NCI-H2227 (cell line): ENCODE measurements around the gene HDAC7.

ENCODE experiments used
- DNase-seq: peaks from one replicate; lab custom pipeline; 2025; ENCODE audit not compliant: unreplicated experiment; lab: John Stamatoyannopoulos, UW

The HDAC7 gene

DNA sequence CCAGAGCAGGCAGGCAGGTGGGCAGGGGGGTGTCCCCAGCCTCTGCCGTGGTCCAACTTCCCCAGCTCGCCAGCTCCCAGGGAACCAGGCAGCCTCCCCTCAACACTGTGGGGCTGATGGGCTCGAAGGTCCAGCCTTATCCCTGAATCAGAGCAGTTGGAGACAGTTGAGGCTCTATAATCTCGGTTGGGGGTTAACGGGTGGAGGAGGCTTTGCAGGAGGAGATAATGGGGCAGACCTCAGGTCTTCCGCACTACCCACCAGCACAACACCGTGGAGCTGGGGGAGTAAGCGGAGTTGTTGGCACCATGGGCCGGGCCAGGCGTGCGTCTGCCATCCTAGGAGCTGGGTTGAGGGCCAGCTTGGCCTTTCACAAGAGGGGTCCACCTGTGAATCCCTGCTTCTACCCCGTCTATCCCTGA, 13.9 kb upstream of the HDAC7 start:
- DNase-seq: no peak

DNA sequence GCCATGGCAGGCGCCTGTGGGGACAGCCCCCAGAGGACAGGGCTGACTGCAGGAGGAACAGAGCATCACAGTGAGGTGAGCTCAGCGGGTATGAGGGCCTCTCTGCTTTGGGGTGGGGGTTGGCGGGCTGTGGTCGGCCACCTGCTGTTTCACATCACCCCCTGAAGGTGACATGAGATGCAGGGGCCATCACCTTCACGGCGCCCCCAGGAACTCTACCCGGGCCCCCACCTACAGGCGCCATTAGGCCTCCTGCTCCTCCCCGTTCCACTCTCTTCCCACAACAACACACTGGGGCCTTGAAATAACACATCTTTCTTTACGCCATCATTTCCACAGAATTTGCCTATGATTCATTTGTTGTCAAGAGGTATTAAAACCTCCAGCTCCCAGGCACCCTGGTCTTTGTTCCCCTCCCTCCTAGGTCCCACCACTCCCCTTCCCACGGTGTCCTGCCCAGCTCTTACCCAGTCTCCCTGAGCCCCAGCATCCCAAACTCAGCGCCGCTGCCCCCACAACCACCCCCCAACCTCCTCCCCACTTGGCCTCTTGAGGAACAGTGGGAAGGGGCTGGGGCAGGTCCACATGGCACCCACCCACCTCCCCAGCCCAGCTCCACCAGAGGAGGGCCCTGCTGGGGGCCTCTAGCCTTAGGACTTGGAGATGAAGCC, 12.7 kb upstream of the HDAC7 start:
- no peak for DNase-seq

DNA sequence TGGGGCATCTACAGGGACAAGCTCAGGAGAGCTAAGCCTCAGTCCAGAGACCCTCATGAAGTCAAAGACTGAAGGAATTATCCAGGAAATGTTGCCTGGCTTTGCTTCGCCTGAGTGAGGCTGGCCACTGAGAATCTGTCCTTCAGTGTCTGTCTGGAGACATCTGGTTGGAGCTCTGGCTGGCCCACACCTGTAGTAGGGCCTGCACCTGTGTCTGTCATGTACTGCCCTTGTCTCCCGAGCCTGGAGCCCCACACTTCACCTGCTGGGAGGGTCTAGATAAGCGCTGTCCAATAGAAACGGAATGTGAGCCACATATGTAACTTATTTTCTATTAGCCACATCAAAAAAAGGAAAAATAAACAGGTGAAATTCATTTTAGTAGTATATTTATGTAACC, 9.9 kb upstream of the HDAC7 start:
- DNase-seq: no peak

DNA sequence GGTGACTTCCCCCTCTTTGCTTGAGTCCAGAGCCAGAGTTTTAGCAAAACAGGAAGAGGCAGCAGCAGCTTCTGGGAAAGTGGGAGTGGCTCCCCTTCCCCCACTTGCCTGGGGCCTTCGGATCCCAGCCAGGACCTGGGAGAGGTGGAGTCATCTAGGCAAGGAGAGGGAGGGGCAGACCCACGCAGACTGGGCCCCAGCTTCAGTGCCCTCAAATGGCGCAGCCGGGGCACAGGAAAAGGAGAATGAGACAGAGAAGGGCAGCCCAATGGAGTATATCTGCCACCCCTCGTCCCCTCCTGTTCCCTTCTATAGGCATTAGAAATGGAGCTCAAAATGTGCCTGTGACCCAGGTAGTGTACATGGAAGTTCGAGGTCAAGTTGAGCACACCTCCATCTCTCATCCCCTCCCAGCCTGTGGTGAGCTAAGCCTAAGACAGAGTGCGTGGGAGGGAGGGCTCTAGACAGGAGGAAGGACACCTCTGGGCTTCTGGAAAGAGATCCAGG, 9.3 kb upstream of the HDAC7 start:
- DNase-seq: no peak

DNA sequence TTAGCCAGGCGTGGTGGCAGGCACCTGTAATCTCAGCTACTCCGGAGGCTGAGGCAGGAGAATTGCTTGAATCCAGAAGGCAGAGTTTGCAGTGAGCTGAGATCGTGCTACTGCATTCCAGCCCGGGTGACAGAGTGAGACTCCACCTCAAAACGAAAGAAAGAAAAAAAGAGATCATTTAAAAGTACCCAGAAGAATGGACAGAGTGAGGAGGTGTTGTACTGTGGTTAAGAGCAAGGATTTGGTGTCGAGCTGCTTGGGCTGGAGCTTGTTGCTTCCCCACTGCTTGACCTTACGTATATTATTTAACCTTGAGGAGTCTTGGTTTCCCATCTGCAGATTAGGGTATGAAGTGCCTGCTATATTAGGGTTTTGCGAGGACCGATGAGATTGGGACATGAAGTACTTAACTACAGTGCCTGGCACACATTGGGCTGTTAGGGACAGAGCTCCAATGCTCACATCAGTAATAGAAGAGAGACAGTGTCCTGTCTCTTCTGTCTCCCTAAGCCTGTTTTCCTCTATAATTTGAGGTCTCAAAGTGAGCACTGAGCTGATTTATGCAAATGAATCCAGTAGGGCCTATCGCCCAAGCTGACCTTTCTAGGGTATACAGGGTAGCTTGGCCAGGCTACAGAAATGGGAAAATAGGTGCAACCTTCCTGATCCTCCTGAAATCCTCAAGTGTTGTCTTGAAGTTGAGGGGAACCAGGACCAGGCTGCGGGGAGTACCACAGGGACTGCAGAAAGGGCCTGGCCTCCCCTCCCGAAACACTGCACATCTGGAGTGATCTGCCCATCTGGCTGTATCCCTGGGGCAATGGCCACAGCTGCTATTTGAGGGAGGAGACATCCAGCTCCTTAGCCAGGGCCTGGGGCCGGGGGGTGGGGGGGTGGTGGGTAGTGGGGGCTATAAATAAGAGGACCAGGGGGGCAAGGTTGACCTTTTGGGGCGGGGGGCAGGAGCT, 8.6 kb upstream of the HDAC7 start:
- no peak for DNase-seq

DNA sequence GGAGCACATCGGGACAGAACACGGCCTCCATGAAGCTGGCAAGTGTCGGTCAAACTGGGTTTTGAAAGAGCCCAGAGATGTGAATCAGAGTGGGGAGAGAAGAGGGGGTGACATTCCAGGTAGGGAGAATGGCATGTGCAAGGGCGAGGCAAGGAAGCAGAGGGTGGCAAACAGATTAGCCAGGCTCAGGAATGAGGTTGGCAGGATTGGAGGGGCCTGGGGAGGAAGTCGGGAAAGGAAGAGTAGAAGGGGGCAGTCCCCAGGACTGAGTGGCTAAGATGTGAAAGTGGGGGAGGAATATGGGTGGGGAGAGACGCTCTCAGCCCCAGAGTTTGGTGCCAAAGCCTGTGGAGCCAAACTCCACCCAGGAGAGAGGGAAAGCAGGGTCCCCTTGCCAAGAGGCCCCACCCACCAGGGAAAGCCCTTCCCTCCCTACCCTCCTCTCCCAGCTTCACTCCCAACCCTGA, 5.5 kb upstream of the HDAC7 start:
- no peak for DNase-seq

DNA sequence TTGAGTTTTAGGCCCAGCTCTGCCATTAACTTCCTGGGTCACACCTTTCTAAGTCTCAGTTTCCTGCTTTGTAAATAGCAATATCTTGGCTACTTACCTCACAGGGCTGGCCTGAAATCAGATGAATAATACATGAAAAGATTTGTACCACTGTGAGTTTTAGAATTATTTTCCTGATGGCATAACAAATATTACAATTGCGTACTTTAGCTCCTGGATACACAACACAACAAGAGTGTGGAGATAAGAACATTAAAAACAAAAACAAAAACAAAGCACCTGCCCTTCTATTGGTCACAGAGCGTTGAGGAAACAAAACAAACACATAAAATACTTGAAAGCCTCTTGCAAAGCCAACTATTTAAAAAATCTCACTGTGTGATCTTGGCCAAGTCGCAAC, 4.9 kb upstream of the HDAC7 start:
- DNase-seq: no peak

DNA sequence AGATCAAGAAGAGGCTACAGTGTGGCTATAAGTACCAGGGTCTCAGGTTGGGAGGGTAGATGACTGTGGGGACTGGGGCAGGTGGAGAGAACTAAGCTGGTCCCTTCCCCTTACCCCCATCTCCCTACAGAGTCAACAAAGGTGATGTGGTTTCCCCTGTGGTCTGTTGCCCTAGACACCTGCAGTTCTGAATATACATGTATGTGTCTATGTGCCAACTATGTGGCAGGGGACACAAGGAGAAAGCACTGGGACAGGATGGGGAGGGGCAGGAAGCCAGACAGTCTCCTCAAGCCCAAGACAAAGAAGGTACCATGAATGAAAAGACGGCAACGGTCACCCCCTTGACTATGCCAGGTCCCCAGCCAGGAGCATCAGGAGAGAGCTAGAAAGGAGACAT, 4.5 kb upstream of the HDAC7 start:
- no peak for DNase-seq

DNA sequence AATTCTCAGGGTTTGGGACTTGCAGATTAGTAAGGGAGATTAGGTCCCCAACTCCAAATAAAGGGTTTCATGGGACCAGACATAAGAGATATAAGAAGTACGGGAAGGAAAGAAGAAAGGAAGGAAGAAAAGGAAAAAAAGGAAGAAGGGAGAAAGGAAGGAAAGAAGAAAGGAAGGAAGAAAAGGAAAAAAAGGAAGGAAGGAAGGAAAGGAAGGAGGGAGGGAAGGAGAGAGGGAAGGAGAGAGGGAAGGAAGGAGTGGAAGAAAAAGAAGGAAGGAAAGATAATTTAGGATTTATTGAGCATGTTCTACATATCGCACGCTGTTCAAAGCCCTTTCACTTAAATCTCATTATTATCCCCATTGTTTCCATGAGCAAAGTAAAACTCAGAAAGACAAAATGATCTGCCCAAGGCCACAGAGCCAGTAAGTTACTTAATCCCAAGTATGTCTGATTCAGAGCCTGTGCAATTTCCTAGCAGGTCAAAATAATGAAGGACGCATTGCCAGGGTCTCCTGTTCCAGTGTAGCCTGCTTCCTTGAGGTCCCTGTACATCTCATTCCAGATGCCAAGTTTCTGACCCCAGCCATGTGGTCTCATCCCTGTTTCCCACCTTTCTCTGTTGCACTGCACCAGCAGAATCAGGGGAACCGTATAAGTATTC, 3.9 kb upstream of the HDAC7 start:
- DNase-seq: no peak

DNA sequence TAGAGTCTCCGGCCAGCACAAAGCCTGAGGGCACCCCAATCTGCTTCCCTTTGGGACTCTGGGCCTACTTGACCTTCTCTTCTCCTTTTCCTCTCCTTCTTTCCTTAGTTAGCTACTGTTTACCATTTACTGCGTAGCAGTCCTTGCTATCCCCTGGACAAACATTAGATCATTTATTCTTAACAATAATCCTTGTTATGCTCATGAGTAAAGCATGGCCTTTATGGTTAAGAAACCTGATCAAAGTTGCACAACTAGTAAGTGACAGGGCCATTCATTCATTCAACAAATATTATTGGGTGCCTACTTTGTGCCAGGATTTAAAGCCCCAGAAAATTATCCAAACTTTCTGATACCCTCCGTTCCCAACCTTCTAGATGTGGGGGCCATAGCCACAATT, 3.2 kb upstream of the HDAC7 start:
- no peak for DNase-seq

DNA sequence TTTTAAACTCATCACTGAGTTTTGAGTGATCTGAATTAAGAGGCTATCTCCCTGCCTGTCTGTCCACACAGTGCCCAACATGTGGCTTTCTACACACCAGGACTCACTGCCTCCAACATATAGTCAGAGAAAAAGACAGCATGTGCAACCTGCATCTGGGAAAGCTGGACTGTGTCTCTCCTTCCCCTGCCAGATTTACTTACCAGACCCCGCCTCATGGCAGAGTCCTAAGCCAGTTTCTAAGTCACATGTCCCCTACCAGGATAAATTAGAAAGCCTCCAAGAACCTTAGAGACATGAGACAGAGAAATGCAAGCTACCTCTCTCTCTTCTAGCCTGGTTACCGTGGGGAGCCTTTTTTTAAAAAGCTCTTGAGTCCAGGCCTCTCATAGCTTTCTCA, 2.7 kb upstream of the HDAC7 start:
- no peak for DNase-seq

DNA sequence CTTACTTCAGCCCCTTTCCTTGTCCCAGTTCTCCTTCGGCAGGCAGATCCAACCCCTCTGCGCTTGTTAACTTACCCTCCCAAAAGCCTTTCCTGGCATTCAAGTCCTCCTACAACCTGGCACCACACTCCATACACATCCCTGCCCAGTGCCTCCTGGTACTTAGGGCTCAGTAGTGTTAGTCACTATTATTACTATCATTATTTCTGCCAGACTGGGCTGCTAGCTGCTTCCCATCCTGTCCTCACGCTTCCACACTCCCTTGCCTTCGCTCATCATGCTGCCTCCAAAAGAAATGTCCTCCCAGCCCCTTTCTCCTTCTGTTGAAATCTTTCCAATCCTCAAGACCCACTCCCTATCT, 1.6 kb upstream of the HDAC7 start:
- no peak for DNase-seq

DNA sequence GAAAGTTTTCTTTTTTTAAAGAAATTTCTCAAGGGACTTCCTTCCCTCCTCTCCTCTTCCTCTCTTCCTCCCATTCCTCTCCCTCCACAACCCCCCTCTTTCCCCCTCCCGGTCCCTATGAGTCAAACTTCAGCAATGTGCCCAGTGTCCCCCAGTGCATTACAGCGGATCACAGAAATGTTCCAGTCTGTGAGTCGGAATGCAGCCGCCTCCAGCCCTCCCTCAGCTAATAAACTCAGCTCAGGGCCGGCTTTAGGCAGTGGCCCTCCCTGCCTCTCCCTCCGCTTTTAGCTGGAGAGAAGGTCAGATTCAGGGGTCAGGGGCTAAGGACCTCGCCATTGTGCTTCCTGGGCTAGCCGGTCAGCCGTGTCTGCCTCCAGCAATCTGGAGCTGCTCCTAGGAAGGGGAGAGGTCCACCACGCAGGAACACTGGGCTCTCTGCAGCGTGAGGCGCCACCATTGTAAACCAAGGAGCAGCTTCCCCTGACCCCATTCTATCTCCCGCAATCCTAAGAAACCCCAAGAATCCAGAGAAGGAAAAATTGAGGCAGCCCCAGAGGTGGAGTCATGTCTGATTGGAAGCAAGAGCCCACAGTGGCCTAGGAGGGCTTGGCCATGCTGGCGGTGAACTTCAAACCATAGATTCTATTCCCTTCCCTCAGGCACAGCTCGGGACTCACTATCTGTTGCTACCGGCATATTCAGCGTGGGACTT, 1.1 kb upstream of the HDAC7 start:
- no peak for DNase-seq

DNA sequence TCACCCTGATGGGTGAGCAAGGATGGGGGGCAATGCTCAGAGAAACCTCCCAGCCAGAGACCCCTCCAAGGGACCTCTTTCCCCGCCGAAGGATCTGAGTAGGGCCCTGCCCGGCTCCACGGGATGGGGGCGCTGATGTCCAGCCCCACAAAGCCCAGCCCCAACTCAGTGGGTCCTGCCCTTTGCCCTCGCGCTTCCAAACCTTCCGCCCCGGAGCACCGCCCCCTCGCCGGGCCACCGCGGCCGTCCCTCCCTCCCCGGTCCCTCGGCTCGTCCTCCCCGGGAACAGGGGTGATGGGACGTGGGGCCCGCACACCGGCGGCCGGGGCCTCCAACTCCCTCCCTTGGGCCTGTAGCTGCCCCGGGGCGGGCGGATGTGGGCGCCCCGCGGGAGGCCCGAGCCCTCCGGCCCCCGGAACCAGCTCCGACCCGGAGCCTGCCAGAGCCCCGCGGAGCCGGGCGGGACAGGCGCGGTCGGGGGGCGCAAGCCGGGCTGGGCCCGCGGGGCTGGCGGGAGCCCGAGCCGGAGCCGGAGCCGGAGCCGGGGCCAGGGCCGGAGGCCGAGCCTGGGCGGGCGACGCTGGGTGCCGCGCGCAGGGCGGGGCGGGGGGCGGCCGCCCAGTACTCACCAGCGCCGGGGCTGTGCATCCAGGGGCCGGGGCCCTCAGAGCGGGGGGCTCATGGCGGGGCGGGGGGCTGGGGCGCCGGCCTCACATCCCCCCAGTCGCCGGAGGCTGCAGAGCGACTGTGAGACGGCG, 386 bp downstream of the HDAC7 start:
- DNase-seq: no peak

DNA sequence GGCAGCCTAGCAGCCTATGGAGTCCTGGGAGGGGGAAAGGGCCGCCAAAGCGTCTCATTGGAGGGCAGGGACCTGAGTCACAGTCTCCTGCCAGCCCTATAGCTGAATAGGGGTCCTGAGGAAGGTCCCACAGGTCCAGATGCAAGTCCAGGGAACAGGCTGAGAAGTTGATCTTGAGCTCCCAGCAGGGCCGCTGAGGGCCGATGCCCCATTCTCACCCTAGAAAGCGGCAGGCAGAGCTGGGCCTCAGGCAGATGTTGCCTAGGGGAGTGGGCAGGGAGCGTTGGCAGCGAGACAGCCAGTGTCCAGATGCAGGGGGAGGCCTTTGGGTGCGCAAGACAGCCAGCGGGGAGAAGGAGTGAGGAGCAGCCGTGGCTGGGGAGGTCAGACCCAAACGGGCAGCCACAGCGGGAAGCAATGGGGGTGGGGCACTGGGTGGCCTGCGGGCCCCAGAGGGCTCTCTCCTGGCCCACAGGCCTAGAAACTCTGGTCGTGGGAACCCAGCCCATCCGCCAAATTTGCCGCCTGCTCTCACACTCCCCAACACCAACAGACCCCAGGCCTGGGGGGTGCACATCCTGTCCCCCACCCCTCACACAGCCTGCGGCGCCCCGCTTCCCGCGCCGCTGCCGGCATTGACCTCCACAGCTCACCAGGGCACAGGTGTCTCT, 1.1 kb downstream of the HDAC7 start:
- no peak for DNase-seq

DNA sequence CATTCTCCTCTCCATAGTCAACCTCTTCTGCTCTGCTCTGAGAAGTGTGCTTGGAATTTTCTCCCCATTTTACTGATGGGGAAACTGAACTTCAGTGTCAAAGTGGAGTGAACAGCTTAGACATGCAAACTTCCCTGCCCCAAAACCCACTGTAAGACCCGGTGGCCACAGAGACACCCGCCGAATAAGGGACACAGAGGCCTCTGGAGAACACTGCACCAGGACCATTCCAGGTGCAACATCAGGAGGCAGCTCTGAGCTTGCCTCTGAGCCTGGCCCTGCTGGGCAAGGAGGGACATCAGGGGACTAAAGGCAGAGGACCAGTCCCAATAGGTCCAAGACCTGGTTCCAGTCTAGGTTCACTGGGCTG, 1.7 kb downstream of the HDAC7 start:
- DNase-seq: no peak

DNA sequence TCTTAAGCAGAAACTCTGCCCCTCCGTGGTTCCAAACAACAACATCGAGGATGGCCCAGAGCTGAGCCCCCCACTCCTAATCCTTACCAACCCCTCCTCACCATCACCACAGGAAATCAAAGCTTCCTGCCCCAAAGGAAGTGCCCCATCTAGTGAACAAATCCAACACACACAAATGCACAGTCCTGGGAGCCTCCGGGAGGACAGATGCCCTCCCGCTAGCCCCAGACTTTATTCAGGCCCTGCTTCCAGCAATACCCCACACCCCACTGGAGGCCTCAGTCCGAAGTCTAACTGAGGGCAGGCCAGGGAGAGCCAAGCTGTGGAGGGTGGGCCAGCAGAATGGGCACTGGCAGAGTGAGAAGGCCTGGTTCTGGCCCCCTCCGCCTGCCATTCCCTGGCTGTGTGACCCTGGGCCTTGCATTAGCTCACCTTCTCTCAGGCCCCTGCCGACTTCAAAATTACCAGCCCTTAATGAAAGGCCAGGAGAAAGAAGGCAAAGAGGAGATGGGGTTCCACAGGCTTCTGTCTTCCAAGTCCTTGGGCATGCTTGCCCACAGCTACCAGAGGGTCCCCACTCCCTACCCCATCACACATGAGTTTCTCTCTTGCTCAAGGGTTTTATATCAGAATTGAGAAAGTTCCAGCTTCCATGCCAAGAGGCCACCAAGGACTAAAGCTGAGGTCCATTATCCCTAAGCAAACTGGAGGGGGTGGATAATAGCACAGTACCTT, 2.3 kb downstream of the HDAC7 start:
- DNase-seq: no peak

DNA sequence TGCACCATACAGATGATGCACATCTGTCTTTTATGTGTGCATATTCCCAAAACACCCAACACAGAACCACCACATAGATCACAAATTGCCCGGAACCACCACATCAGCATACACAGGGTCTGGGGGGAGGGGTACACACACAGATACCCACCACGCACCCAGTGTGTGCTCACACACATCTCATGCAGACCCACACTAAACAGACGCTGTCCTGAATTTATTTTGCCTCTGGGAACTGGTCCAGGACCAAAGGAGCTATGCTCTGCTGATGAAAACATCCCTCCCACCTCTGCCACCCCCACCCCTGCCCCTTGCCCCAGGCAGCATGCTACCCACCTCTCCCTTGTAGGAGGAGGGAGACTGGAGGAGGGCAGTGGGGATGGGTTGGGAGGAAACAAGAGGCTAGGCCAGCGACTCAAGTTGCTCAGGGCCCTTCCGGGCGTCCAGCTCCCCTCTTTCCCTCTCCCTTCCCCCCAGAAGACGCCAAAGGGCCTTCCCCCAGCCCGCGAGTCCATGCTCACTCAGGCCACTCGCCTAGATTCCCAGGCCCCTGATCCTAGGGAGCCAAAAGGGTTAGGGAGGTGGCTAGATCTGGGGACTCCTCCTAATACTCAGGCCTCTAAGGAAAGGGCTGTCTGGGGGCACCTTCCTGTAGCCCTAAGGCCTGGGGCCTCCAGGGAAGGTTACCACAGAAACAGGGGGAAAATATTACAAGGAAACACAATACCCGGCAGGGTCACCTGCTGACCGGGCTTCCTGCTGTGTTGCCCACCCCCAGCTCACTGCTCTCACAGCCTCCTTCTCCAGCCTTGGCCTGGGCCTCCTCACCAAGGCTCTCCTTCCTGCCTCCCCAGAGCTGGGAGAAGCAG, 3.1 kb downstream of the HDAC7 start:
- no peak for DNase-seq
